Upper lobe of right lung (tissue), 1 donor: ENCODE data around the gene HOXB1. TPM values are rescaled to one million over a fixed set of nuclear protein-coding genes. Genes with fewer than 3 reads are reported as not detected.
"Not testable (repeated sequence)": the region's sequence is repeated elsewhere in the genome, so short reads cannot be mapped to it uniquely, and the experiment has no call there.

Experiments
- ATAC-seq: fragments of 200-7000 bp; cut with Tn5 transposase; one replicate; pipeline ENCODE4 v1.9.1; 2020; ENCODE audit warnings: mild to moderate bottlenecking, moderate library complexity
- DNase-seq: peaks from one replicate; pipeline ENCODE4 v3.0.0-alpha.2; 2020
- H3K27ac ChIP-seq: fragments of 200-600 bp; one replicate; pipeline ENCODE4 v1.8.0; 2022
- H3K27me3 ChIP-seq: fragments of 200-600 bp; one replicate; pipeline ENCODE4 v1.8.0; 2022; ENCODE audit warnings: mild to moderate bottlenecking
- H3K36me3 ChIP-seq: fragments of 200-600 bp; one replicate; pipeline ENCODE4 v1.8.0; 2022
- H3K4me1 ChIP-seq: fragments of 200-600 bp; one replicate; pipeline ENCODE4 v1.8.0; 2022
- H3K4me3 ChIP-seq: fragments of 200-600 bp; one replicate; pipeline ENCODE4 v1.8.0; 2022; ENCODE audit warnings: mild to moderate bottlenecking
- H3K9me3 ChIP-seq: fragments of 200-600 bp; one replicate; pipeline ENCODE4 v1.8.0; 2022
- CTCF ChIP-seq: fragments of 200-600 bp; IDR thresholded peaks from one replicate; pipeline ENCODE4 v1.8.0; 2022; ENCODE audit warnings: antibody characterized with exemption
- intact Hi-C: fragments of 100-400 bp; cut with DNase I; formaldehyde crosslinking; loops from one replicate; pipeline ENCODE4 v1.11.0; 2022
- total RNA-seq: library from RNA; stranded (reverse); fragmentation: NEBNext Ultra II Directional; extraction: Animal tissue kit (Norgen Biotek cat#: 25700); gene quantifications from one replicate; pipeline ENCODE4 v1.2.1, GENCODE V29; 2021
- donor health status: DM: no; HTN: yes; CAD: no; lungs with severe emphysema.

The HOXB1 gene
- total RNA-seq, 1 donor from 2014 or later = not detected

- peak overlapping the region; percentile 62 for H3K4me3 ChIP-seq
- no peak for TF ChIP-seq CTCF
- intact Hi-C loops = no loop called here
- no peaks in the 10 kb centered on the region for H3K9me3 ChIP-seq
- peak overlapping the region; percentile 89 for H3K27ac ChIP-seq
- ATAC-seq (no peak), DNase-seq (no peak)
- H3K27me3 ChIP-seq = peaks cover 59% of the 10 kb centered on the region
- no peaks in the 10 kb centered on the region for H3K36me3 ChIP-seq
- peaks cover 8% of the 10 kb centered on the region for H3K4me1 ChIP-seq
These were observed 10.3 kb upstream of the HOXB1 start for GRCh38 chr17:48541036-48541576.

- ATAC-seq (no peak), DNase-seq (no peak)
- intact Hi-C loops = no loop called here
- Histone ChIP-seq H3K27me3 (peaks cover 52% of the 10 kb centered on the region), H3K4me3 (no peak overlapping the region), H3K9me3 (no peaks in the 10 kb centered on the region), H3K36me3 (no peaks in the 10 kb centered on the region), H3K27ac (no peak overlapping the region), H3K4me1 (peaks cover 3% of the 10 kb centered on the region)
- no peak for TF ChIP-seq CTCF
These were observed 9.4 kb upstream of the HOXB1 start for GRCh38 chr17:48540213-48540612.

GRCh38 chr17:48539177-48539576 lies 8.4 kb upstream of the HOXB1 start:
- ATAC-seq (no peak), DNase-seq (no peak)
- H3K4me1 ChIP-seq = no peaks in the 10 kb centered on the region
- intact Hi-C loops = no loop called here
- H3K27me3 ChIP-seq = peaks cover 43% of the 10 kb centered on the region
- H3K36me3 ChIP-seq = no peaks in the 10 kb centered on the region
- H3K27ac ChIP-seq = no peak overlapping the region
- H3K9me3 ChIP-seq = no peaks in the 10 kb centered on the region
- no peak for TF ChIP-seq CTCF
- H3K4me3 ChIP-seq = no peak overlapping the region

GRCh38 chr17:48537316-48537715 lies 6.5 kb upstream of the HOXB1 start:
- DNase-seq = no peak
- intact Hi-C loops = no loop called here
- no peak overlapping the region for H3K27ac ChIP-seq
- no peaks in the 10 kb centered on the region for H3K4me1 ChIP-seq
- no peaks in the 10 kb centered on the region for H3K9me3 ChIP-seq
- peaks cover 27% of the 10 kb centered on the region for H3K27me3 ChIP-seq
- ATAC-seq = no peak
- H3K36me3 ChIP-seq = no peaks in the 10 kb centered on the region
- no peak overlapping the region for H3K4me3 ChIP-seq
- no peak for TF ChIP-seq CTCF

- H3K4me3 ChIP-seq, ATAC-seq, H3K36me3 ChIP-seq, DNase-seq, intact Hi-C loops, H3K4me1 ChIP-seq, H3K9me3 ChIP-seq, H3K27ac ChIP-seq: not testable (repeated sequence)
- peaks cover 15% of the 10 kb centered on the region for H3K27me3 ChIP-seq
These were observed 5.2 kb upstream of the HOXB1 start for GRCh38 chr17:48535793-48536559.

- DNase-seq (no peak), ATAC-seq (no peak)
- Histone ChIP-seq H3K27me3 (peaks cover 23% of the 10 kb centered on the region), H3K27ac (no peak overlapping the region), H3K4me3 (no peak overlapping the region), H3K36me3 (no peaks in the 10 kb centered on the region), H3K9me3 (no peaks in the 10 kb centered on the region), H3K4me1 (no peaks in the 10 kb centered on the region)
- intact Hi-C loops = no loop called here
- no peak for TF ChIP-seq CTCF
These were observed 1.4 kb upstream of the HOXB1 start for GRCh38 chr17:48532261-48532660.
